GM23248 (cell line): ENCODE data around the gene FAHD2B.
"Not testable (repeated sequence)": the region's sequence is repeated elsewhere in the genome, so short reads cannot be mapped to it uniquely, and the experiment has no call there.

Experiments
- EZH2 ChIP-seq: fragments of 200-600 bp; sonication (generic); IDR thresholded peaks from 2 replicates; pipeline ENCODE4 v1.6.1; 2018; ENCODE audit warnings: antibody characterized with exemption, mild to moderate bottlenecking; ENCODE audit not compliant: insufficient read depth, poor library complexity, severe bottlenecking
- EZH2phosphoT487 ChIP-seq: fragments of 200-600 bp; sonication (generic); IDR thresholded peaks from 2 replicates; pipeline ENCODE4 v1.6.1; 2018; ENCODE audit warnings: antibody characterized with exemption, moderate library complexity, mild to moderate bottlenecking, low read depth; ENCODE audit not compliant: insufficient read depth

- TF ChIP-seq EZH2, EZH2phosphoT487: not testable (repeated sequence)
These were observed 46.2 kb downstream of the FAHD2B start for GRCh38 chr2:97048448-97048847.
